OCI-LY3 (cell line): ENCODE results near the gene ASB13.

ENCODE experiments used
- H2AFZ ChIP-seq: fragments of 200-600, 300-600 bp; shearing (Covaris generic); 2 replicates; pipeline ENCODE4 v1.6.0; 2014; ENCODE audit warnings: antibody characterized with exemption, low read depth, low read length
- H3K27ac ChIP-seq: fragments of 200-600, 300-600 bp; sonication (generic); 2 replicates; pipeline ENCODE4 v1.5.1; 2014; ENCODE audit warnings: mild to moderate bottlenecking, low read length, moderate library complexity, mixed read lengths
- H3K27me3 ChIP-seq: fragments of 200-600, 300-600 bp; sonication (generic); 2 replicates; pipeline ENCODE4 v1.6.1; 2014; ENCODE audit warnings: low read depth, low read length, mixed read lengths
- H3K36me3 ChIP-seq: fragments of 200-600, 300-600 bp; sonication (generic); replicated peaks from 2 replicates; pipeline ENCODE3; 2014; ENCODE audit warnings: low read depth, low read length, mixed read lengths
- H3K4me1 ChIP-seq: fragments of 300-600, 200-600 bp; sonication (generic); 2 replicates; pipeline ENCODE4 v1.6.1; 2014; ENCODE audit warnings: low read length, mixed read lengths
- H3K4me2 ChIP-seq: fragments of 200-600, 300-600 bp; sonication (generic); 2 replicates; pipeline ENCODE4 v1.6.1; 2014; ENCODE audit warnings: low read length, mixed read lengths
- H3K4me3 ChIP-seq: fragments of 300-600, 200-600 bp; sonication (generic); 2 replicates; pipeline ENCODE4 v1.5.1; 2014; ENCODE audit warnings: antibody characterized with exemption, mild to moderate bottlenecking, low read length, moderate library complexity
- H3K79me2 ChIP-seq: fragments of 300-600, 200-600 bp; shearing (Covaris generic); 2 replicates; pipeline ENCODE4 v1.6.1; 2014; ENCODE audit warnings: mild to moderate bottlenecking, low read length, mixed read lengths
- H3K9ac ChIP-seq: fragments of 300-600, 200-600 bp; shearing (Covaris generic); 2 replicates; pipeline ENCODE4 v1.6.0; 2014; ENCODE audit warnings: mild to moderate bottlenecking, low read length, moderate library complexity
- H3K9me3 ChIP-seq: fragments of 200-600, 300-600 bp; shearing (Covaris generic); 2 replicates; pipeline ENCODE4 v1.6.1; 2014; ENCODE audit warnings: low read length, mixed read lengths; ENCODE audit not compliant: insufficient read depth
- H4K20me1 ChIP-seq: fragments of 200-600, 300-600 bp; sonication (generic); 2 replicates; pipeline ENCODE4 v1.6.1; 2016; ENCODE audit warnings: low read length, mixed read lengths; ENCODE audit not compliant: insufficient read depth
- CTCF ChIP-seq: fragments of 200-600, 300-600 bp; sonication (generic); IDR thresholded peaks from 2 replicates; pipeline ENCODE4 v1.5.1; 2014; ENCODE audit warnings: antibody characterized with exemption, low read length, low read depth
- EZH2phosphoT487 ChIP-seq: fragments of 200-600 bp; shearing (Covaris generic); IDR thresholded peaks from 2 replicates; pipeline ENCODE4 v1.6.1; 2018; ENCODE audit warnings: antibody characterized with exemption, mixed run types, low read depth

ASB13 gene

GRCh38 chr10:5647507-5648240, 18.7 kb downstream of the ASB13 start:
- no peak overlapping the region for H3K4me3 ChIP-seq
- TF ChIP-seq EZH2phosphoT487 (no peak), CTCF (no peak)
- H3K4me2 ChIP-seq, result no peak overlapping the region
- no peaks in the 10 kb centered on the region for H3K9me3 ChIP-seq
- H3K27me3 ChIP-seq, result no peaks in the 10 kb centered on the region
- no peaks in the 10 kb centered on the region for H3K36me3 ChIP-seq
- no peak overlapping the region for H2AFZ ChIP-seq
- no peaks in the 10 kb centered on the region for H3K79me2 ChIP-seq
- H3K4me1 ChIP-seq, result no peaks in the 10 kb centered on the region
- H3K27ac ChIP-seq, result no peak overlapping the region
- H3K9ac ChIP-seq, result no peak overlapping the region
- H4K20me1 ChIP-seq, result no peaks in the 10 kb centered on the region

GRCh38 chr10:5645944-5646617, 20.3 kb downstream of the ASB13 start:
- no peaks in the 10 kb centered on the region for H3K79me2 ChIP-seq
- no peaks in the 10 kb centered on the region for H3K9me3 ChIP-seq
- TF ChIP-seq EZH2phosphoT487 (no peak), CTCF (no peak)
- H3K4me1 ChIP-seq, result no peaks in the 10 kb centered on the region
- no peak overlapping the region for H3K9ac ChIP-seq
- H3K27ac ChIP-seq, result no peak overlapping the region
- no peaks in the 10 kb centered on the region for H4K20me1 ChIP-seq
- H3K4me3 ChIP-seq, result no peak overlapping the region
- H3K4me2 ChIP-seq, result no peak overlapping the region
- no peaks in the 10 kb centered on the region for H3K27me3 ChIP-seq
- no peaks in the 10 kb centered on the region for H3K36me3 ChIP-seq
- no peak overlapping the region for H2AFZ ChIP-seq

GRCh38 chr10:5645375-5645774, 21.0 kb downstream of the ASB13 start:
- H3K9me3 ChIP-seq, result no peaks in the 10 kb centered on the region
- H4K20me1 ChIP-seq, result no peaks in the 10 kb centered on the region
- H3K4me3 ChIP-seq, result no peak overlapping the region
- no peaks in the 10 kb centered on the region for H3K4me1 ChIP-seq
- no peaks in the 10 kb centered on the region for H3K36me3 ChIP-seq
- TF ChIP-seq CTCF (no peak), EZH2phosphoT487 (no peak)
- H3K9ac ChIP-seq, result no peak overlapping the region
- H2AFZ ChIP-seq, result no peak overlapping the region
- H3K27me3 ChIP-seq, result no peaks in the 10 kb centered on the region
- no peak overlapping the region for H3K4me2 ChIP-seq
- no peaks in the 10 kb centered on the region for H3K79me2 ChIP-seq
- H3K27ac ChIP-seq, result no peak overlapping the region

- no peaks in the 10 kb centered on the region for H3K79me2 ChIP-seq
- no peak overlapping the region for H3K27ac ChIP-seq
- no peaks in the 10 kb centered on the region for H3K27me3 ChIP-seq
- no peaks in the 10 kb centered on the region for H3K36me3 ChIP-seq
- H2AFZ ChIP-seq, result no peak overlapping the region
- H3K9ac ChIP-seq, result no peak overlapping the region
- TF ChIP-seq EZH2phosphoT487 (no peak), CTCF (no peak)
- no peaks in the 10 kb centered on the region for H4K20me1 ChIP-seq
- no peaks in the 10 kb centered on the region for H3K9me3 ChIP-seq
- H3K4me3 ChIP-seq, result no peak overlapping the region
- no peak overlapping the region for H3K4me2 ChIP-seq
- H3K4me1 ChIP-seq, result no peaks in the 10 kb centered on the region
These were observed 21.5 kb downstream of the ASB13 start for GRCh38 chr10:5644930-5645329.
